CD4-positive, alpha-beta T cell treated with Interleukin-4 for 1 hour (primary cell): ENCODE measurements around the gene PHKG1.
"Not testable (repeated sequence)": the region's sequence is repeated elsewhere in the genome, so short reads cannot be mapped to it uniquely, and the experiment has no call there.

Experiments used
- DNase-seq, 2 donors: peaks; one replicate each; pipeline ENCODE4 v3.0.0-alpha.2; 2020 to 2022

PHKG1 gene

DNA sequence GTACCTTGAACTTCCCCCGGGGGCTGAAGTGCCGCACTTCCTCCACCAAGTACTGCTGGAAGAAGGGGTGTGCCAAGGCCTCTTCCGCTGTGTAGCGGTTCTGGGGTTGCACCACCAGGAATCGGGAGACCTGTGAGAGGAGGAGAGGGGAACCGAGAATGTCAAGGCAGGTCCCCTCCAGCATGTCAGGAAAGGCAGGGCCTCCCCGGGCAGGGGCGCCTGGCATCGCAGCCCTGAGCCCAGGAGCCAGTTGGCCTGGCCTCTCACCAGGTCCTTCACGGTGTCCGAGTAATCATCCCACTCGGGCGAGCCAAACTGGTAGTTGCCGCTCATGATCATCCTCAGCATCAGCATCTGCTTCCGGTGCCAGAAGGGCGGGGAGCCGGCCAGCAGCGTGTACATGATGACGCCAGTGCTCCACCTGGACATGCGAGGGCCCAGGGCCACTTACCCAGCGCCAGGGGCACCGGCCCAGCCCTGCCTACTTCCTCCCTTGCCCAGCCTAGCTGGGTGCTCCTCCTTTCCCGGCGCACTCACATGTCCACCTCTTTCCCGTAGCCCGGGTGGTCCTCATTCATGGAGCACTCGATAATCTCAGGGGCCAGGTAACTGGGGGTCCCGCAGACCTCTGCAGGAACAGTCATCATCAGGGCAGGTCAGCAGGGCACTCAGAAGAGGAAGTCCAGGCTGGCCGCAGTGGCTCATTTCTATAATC, 11.0 kb downstream of the PHKG1 start:
- DNase-seq, result no peak

DNA sequence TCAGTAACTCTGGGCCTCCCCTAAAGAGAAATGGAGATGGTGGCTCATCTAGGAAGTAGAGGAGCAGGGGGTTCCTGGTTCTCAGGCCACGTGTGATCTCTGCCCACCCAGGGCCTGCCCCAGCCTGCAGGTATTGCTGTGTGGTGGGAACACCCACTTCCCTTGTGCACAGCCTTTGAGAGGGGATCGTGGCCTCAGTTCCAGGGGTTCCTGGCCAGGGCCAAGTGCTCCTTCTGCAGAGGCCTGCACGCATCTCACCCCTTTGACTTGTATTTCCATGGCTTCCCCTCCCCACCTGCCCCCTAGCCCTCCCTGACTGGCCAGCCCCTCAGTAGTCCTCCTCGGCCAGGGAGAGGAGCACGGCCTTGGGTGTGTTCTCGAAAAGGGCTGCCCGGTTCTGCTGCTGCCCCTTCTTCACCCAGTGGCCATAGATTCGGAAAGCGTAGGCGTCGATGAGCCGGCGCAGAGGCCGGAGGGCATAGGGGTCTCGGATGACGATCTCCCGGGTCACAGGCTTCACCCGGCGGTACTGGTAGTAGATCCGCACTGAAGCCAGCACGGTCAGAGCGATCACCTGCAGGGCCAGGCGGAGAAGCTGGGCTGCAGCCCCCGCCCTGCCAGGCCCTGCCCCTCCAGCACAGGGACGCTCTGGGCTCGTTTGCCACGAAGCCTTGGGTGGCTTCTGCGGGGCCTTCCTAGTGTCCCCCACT, 11.9 kb downstream of the PHKG1 start:
- not testable (repeated sequence) for DNase-seq

DNA sequence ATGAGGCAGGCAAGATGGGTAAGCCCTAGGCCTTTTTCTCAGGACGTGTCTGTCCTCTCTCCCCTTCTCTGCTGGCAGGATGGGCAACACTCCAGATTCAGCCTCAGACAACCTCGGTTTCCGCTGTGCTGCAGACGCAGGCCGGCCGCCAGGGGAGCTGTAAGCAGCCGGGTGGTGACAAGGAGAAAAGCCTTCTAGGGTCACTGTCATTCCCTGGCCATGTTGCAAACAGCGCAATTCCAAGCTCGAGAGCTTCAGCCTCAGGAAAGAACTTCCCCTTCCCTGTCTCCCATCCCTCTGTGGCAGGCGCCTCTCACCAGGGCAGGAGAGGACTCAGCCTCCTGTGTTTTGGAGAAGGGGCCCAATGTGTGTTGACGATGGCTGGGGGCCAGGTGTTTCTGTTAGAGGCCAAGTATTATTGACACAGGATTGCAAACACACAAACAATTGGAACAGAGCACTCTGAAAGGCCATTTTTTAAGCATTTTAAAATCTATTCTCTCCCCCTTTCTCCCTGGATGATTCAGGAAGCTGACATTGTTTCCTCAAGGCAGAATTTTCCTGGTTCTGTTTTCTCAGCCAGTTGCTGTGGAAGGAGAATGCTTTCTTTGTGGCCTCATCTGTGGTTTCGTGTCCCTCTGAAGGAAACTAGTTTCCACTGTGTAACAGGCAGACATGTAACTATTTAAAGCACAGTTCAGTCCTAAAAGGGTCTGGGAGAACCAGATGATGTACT, 13.1 kb downstream of the PHKG1 start:
- no peak for DNase-seq

DNA sequence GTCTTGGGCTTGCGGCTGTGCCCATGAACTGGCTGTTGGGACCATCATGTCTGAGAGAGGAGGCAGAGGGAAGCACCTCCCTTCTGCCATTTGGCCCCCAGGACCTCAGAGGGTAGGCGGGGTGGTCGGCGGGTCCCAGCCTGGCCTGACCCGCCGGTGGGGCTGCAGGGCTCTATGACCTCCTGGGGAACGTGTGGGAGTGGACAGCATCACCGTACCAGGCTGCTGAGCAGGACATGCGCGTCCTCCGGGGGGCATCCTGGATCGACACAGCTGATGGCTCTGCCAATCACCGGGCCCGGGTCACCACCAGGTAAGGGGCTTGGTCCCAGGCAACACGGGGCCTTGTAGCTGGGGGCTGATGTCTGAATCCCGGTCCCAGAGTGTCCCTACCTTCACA, 14.6 kb downstream of the PHKG1 start:
- no peak for DNase-seq

DNA sequence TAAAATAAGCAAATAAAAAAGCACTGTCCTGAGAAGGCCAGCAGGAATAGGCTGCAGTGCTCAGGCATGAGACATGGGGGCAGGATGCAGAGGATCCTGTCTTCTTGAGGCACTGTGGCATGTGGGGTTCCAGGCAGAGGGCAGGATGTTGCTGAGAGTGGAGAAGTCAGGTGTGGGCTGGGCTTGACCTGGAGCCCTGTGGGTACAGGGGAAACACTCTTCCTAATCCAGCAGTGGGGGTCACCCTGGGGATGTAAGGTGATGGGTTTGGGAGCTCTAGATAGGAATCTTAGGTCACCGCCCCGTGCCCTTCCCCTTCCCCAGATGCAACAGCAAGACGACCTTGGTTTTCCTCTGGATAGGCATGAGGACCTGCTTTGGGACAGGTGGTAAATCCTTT, 15.1 kb downstream of the PHKG1 start:
- DNase-seq, result no peak

DNA sequence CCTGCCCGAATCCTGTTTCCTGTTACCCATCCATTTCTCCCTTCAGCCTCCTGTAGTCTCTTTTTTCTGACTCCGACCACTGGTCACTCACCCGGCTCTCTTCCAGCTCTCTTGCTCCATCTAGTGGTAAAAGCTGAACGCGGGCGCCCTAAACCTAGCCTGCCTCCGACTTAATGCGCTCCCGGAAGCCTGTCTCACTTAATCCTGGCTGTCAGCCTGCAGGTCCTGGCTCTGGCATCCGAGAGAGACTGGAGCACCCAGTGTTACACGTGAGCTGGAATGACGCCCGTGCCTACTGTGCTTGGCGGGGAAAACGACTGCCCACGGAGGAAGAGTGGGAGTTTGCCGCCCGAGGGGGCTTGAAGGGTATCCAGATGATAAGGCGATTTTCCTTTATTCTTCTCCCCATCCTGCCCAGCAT, 18.4 kb downstream of the PHKG1 start:
- DNase-seq, result peak; percentile 72 to 76

DNA sequence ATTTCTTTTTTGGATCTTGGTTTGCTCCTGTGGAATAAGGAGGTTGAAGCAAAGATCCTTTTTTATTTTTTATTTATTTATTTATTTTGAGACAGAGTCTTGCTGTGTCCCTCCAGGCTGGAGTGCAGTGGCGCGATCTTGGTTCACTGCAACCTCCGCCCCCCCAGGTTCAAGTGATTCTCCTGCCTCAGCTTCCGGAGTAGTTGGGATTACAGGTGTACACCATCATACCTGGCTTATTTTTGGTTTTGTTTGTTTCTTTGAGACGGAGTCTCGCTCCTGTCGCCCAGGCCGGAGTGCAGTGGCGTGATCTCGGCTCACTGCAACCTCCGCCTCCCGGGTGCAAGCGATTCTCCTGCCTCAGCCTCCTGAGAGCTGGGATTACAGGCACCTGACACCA, 26.4 kb downstream of the PHKG1 start:
- DNase-seq, result not testable (repeated sequence)

DNA sequence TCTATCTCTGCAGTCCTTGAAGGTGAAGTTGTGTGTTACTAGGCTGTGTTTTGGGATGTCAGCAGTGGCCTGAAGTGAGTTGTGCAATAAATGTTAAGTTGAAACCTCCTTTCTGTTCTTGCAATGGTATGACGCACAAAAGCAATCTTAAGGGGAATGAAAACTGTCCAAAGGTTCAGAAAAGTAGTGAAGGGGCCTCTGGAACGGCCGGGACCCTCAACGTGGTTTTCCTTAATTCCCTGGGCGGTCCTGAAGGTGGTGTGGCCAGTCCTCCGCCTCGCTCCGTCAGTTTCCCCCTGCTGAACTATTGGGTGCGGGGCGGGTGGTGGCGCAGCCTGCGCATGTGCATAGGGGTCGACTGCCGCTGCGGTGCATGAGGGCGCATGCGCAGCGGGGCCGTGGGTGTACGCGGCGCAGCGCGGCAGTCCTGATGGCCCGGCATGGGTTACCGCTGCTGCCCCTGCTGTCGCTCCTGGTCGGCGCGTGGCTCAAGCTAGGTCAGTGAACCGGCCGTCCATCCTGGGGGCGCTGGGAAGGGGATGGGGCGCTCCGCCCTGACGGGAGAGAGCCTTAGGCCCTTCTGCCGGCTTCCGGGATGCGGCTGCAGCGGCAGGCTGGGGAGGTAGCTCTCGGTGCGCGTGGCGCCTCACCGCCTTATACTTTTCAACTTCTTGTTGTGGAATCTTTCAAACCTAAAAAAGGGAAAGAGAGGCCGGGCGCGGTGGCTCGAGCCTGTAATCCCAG, 28.7 kb downstream of the PHKG1 start, which contains the start of gene SUMF2:
TSS of gene SUMF2 (plus strand) at position 405 of the 744 bp plus-strand sequence. CDS start at position 431, 26 bp downstream.
- peak; percentile 89 to 90 for DNase-seq

DNA sequence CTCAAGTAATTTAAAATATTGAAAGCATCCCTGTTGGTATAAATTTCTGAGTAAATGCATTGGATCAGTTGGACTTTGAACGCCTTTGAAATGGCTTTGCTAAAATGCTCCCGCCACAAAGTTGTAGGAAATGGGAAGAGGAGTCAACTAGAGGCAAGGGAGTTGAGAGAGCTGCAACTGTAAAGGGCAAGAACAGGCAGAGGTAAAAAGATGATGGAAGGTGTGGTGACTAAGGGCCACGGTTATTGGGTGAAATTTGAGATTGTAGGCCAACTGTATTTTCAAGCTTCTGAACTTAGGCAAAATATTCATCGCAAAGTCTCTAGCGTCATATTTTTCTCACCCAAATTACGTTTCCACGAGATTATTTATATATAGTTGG, 29.3 kb downstream of the PHKG1 start:
- DNase-seq, result no peak

DNA sequence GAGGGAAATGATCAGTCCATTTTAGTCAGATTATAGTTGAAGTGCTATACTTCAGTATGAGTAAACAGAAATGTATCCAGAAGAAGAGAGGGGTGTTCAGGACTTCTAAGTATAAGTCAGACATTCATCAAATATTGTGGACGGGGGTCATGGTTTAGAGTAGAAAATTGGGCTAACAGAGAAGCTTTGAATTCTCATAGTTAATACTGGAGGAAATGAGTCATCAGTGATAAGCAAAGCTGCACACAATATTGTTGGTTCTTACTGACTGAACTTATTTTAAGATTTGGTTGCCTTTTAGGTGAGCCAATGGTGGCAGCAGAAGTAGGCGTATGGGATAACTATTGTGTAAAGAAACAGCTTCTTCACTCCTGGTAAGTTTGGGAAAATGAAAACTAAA, 30.4 kb downstream of the PHKG1 start:
- no peak for DNase-seq

DNA sequence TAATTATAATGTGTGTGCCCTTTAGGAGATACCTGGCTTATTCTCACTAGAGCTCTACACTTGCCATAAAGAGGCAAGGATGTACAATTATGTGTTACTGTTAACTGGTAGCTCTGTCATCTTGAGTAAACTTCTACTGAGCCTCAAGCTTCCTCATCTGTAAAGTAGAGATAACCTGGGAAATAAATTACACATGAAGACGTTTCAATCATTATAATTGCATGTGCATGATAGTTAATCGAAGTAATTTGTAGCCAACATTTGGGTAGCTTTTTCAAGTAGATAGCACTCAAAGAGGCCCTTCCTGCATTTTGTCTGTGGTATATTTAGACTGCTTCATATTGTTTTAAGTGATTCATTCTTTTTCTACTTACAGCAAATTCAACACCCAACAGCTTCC, 38.8 kb downstream of the PHKG1 start:
- DNase-seq, result no peak

DNA sequence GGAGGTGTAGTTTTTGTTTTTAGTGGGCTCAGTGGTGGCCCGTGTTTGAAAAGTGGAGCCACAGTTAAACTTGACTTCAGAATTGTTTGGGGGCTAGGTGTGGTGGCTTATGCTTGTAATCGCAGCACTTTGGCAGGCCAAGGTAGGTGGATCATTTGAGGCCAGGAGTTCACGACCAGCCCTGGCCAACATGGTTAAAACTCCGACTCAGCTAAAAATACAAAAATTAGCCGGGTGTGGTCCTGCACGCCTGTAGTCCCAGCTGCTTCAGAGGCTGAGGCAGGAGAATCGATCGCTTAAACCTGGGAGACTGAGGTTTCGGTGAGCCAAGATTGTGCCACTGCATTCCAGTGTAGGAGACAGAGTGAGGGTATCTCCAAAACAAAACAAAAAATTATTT, 39.4 kb downstream of the PHKG1 start:
- no peak for DNase-seq

DNA sequence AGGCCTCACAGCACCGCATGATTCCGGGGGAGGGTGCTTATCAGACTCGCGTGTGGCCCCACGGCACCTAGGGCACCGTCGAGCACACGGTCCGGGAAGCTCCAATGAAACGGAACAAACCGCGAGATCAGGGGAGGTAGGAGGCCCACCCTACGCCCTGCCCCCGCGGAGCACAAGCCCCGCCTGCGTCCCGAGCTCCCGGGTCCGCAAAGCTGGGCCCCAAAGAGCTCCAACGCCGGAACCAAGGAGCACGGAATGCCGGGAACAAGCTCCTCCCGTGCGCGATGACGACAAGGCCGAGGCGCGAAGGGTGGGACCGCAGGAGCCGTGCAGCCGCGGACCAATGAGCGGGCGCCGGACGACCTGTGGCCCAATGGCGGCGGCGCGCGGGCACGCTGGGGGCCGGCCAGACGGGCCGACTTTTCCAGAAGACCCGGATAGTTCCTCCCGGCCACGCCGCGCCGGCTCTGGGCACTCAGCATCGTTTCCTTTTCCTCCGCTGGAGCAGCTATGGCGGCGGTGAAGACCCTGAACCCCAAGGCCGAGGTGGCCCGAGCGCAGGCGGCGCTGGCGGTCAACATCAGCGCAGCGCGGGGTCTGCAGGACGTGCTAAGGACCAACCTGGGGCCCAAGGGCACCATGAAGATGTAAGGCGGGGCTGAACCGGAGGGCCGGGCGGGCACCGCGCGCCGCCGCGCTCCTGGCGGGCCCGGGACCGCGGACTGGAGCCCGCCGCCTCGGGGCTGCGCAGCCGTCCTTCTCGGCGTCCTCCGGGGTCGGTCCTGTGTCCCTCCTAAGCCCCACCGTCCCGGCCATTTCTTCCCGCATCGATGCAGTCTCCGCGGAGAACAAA, 41.2 kb downstream of the PHKG1 start, which contains the start of the genes CCT6A and PSPH:
TSS of gene CCT6A (plus strand) at position 427 of the 853 bp plus-strand sequence. CDS start at position 511, 84 bp downstream.
TSS of gene PSPH (minus strand) at position 106 of the 853 bp plus-strand sequence. CDS start 30,232 bp downstream, outside the sequence.
- DNase-seq, result peak; percentile 87 to 88

DNA sequence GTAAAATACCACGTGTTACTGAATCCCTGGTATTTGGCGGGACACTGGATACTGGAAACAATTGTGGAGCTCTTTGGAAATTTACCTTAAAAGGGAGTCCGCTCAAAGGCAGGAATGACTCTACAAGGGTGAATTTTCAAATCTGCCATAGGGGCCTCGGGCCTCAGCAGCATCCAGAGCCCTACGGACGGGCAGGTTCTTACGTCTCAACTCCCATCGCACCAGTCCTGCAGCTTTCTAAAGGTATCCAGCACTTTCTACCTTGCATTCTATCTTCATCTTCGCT, 41.8 kb downstream of the PHKG1 start:
- DNase-seq, result no peak

DNA sequence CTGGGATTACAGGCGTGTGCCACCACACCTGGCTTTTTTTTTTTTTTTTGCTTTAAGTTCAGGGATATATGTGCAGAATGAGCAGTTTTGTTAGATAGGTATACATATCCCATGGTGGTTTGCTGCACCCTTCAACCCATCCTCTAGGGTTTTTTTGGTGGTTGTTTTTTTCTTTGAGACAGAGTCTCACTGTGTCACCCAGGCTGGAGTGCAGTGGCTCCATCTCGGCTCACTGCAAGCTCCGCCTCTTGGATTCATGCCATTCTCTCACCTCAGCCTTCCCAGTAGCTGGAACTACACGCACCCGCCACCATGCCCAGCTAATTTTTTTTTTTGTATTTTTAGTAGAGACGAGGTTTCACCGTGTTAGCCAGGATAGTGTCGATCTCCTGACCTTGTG, 44.0 kb downstream of the PHKG1 start:
- DNase-seq, result not testable (repeated sequence)

DNA sequence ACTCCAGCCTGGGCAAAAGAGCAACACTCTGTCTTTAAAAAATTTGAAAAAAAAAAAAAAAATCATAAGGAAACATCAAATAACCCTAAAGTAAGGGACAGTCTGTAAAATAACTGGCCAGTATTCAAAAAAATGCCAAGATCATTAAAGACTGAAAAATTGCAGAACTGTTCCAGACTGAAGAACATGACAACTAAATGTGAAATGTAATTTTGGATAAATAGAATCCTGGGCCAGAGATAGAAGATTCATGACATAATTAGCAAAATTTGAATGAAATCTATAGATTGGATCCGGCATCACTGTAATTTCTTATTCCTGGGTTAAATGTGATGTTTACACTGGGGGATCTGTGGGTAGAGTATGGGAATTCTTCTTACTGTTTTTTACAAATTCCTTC, 44.5 kb downstream of the PHKG1 start:
- DNase-seq, result no peak

DNA sequence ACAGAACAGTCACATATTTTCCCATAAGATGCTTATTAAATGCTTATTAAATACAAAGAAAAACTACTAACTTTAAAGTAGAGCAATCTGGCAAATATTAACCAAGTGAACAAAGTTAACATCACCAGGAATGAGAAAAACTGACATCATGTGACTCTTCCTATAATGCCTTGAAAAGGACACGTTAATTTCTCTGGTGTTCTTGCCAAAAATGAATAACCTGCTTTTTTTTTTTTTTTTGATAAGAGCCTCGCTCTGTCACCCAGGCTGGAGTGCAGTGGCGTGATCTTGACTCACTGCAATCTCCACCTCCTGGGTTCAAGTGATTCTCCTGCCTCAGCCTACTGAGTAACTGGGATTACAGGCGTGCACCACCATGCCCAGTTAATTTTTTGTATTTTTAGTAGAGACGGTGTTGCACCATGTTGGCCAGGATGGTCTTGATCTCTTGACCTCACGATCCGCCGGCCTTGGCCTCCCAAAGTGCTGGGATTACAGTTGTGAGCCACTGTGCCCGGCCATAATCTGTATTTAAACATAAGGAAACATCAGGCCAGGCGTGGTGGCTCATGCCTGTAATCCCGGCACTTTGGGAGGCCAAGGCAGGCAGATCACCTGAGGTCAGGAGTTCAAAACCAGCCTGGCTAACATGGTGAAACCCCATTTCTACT, 45.2 kb downstream of the PHKG1 start:
- not testable (repeated sequence) for DNase-seq

DNA sequence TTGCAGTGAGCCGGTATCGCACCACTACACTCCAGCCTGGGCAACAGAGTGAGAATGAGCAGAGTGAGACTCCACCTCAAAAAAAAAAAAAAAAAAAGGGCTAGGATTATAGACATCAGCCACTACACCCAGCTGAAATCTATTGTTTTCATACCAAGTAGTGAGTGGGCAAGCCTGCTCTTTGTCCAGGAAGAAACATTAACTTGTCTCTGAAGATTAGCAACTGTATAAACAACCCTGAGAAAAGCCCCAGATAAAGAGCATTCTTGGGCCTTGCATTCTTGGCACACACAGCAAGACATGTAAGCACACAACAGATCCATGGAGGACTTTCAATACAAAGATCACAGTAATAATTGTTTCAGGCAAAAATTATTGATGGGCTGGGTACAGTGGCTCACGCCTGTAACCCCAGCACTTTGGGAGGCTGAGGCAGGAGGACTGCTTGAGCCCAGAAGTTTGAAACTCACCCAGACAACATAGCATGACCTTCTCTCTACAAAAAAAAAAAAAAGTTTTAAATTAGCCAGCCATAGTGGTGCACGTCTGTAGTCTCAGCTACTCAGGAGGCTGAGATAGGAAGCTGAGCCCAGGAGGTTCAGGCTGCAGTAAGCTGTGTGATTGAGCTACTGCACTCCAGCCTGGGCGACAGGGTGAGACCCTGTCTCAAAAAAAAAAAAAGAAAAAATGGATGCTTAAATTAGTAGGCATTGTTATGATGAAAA, 45.9 kb downstream of the PHKG1 start:
- DNase-seq, result no peak

DNA sequence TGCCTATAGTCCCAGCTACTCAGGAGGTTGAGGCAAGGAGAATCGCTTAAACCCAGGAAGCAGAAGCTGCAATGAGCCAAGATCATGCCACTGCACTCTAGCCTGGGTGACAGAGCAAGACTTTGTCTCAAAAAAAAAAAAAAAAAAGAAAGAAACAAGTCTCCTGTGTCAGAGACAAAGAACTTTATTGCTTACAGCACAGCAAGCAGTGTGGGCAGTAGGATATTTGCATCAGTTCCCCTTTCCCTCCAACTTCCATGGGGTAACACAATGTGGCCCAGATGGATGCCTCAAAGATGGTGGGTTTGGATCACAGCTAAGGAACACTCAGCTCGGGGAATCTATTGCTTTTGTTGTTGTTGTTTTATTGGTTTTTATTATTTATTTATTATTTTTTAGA, 47.0 kb downstream of the PHKG1 start:
- not testable (repeated sequence) for DNase-seq

DNA sequence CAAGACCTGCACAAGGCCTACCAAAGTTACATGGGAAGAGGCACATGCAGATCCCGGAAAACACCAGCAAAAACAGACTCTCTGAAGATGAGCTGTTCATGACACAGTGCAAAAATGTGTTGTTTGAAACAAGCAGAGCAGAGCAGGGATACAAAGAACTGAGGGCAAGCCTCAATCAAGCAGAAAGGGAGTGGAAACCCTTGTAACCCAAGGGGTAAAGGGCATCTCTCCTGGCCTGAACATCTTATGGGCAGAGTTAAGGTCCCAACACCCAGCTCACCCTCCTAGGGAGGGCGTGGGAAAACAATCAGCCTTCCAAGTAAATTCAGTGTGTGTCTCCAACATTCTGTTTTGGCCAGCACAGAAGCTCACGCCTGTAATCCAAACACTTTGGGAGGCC, 52.0 kb downstream of the PHKG1 start:
- no peak for DNase-seq
